ENCODE results near the gene BCLAF1. TPM values are rescaled to one million over a fixed set of nuclear protein-coding genes. Genes with fewer than 3 reads are reported as not detected.

The BCLAF1 gene
- total and polyA plus RNA-seq, 2 of the 8 experiments (the other 6 are each of a cell fraction or from before 2014, with no cell fraction given) = 30.5 to 230 TPM

- no peaks in the 10 kb centered on the region for H3K79me1 ChIP-seq (ENCODE audit: low read depth, low read length)
- no peak overlapping the region for H2BK12ac ChIP-seq (ENCODE audit: low read depth, low read length)
- DNase-seq (ENCODE audit: low read depth in 1 of 2, low spot score in 2 of 2) = no peak
- H2BK120ac ChIP-seq (replicated peaks; ENCODE audit: low read depth, low read length) = no peak overlapping the region
- H3K27me3 ChIP-seq (replicated peaks in 1 of 4; ENCODE audit: control insufficient read depth in 3 of 4, extremely low read depth in 1 of 4, insufficient read depth in 3 of 4, low read length in 3 of 4) = no peaks in the 10 kb centered on the region
- H2BK5ac ChIP-seq (ENCODE audit: low read depth, low read length) = no peak overlapping the region
- no peaks in the 10 kb centered on the region for H3K9me3 ChIP-seq (ENCODE audit: insufficient read depth in 2 of 2, low read depth in 1 of 2, low read length in 1 of 2)
- H3K4me2 ChIP-seq (ENCODE audit: insufficient read depth in 1 of 2, low read depth in 2 of 2, low read length in 2 of 2) = no peak overlapping the region
- no peaks in the 10 kb centered on the region for H3K36me3 ChIP-seq (ENCODE audit: control insufficient read depth in 2 of 4, insufficient read depth in 4 of 4, low read length in 3 of 4)
- no peak overlapping the region for H3K9ac ChIP-seq (replicated peaks in 1 of 4; ENCODE audit: extremely low read depth in 1 of 4, low read depth in 3 of 4, low read length in 3 of 4)
- H3K4me3 ChIP-seq (ENCODE audit: extremely low read depth in 1 of 4, insufficient read depth in 2 of 4, low read depth in 3 of 4, low read length in 4 of 4) = no peak overlapping the region
- TF ChIP-seq TBP (IDR thresholded peaks at IDR 0.05; ENCODE audit: low read depth, low read length) (no peak), HDAC2 (IDR thresholded peaks at IDR 0.05; ENCODE audit: borderline replicate concordance in 1 of 2, low read depth in 2 of 2, low read length in 2 of 2) (no peak), SIX5 (IDR thresholded peaks at IDR 0.05; ENCODE audit: low read depth, low read length) (no peak)
- H3K18ac ChIP-seq (ENCODE audit: extremely low read depth, low read length) = no peak overlapping the region
- CTCF ChIA-PET (ENCODE audit: partially characterized antibody) = no interaction called here
- no peak for FAIRE-seq
- no peak overlapping the region for H2AFZ ChIP-seq (ENCODE audit: low read length)
- no peak overlapping the region for H4K91ac ChIP-seq (replicated peaks; ENCODE audit: insufficient read length, low read length)
- H3K27ac ChIP-seq (ENCODE audit: low read depth, low read length) = no peak overlapping the region
- H3K4ac ChIP-seq (replicated peaks; ENCODE audit: insufficient read length, low read depth, low read length) = no peak overlapping the region
- H3K56ac ChIP-seq (replicated peaks; ENCODE audit: insufficient read length, low read depth, low read length) = no peak overlapping the region
- H2BK20ac ChIP-seq (ENCODE audit: low read length) = no peak overlapping the region
- H2AK5ac ChIP-seq (ENCODE audit: low read depth, low read length) = no peak overlapping the region
- POLR2A ChIA-PET (ENCODE audit: partially characterized antibody) = interaction anchor here (1.0 to 2.6 kb wide), 2 partner anchors 23 to 59 kb away, joined by 4 to 8 read pairs; partner anchors contain the start of gene BCLAF1
- no peaks in the 10 kb centered on the region for H4K20me1 ChIP-seq (replicated peaks in 1 of 2; ENCODE audit: control insufficient read depth in 1 of 2, insufficient read depth in 2 of 2, low read length in 2 of 2)
- no peaks in the 10 kb centered on the region for H3K23me2 ChIP-seq (ENCODE audit: low read depth, low read length)
- no peaks in the 10 kb centered on the region for H3K4me1 ChIP-seq (replicated peaks in 1 of 4; ENCODE audit: control insufficient read depth in 3 of 4, insufficient read depth in 4 of 4, low read length in 3 of 4)
- no peak overlapping the region for H4K5ac ChIP-seq (ENCODE audit: insufficient read length, low read depth, low read length)
- no peaks in the 10 kb centered on the region for H3K79me2 ChIP-seq (ENCODE audit: control insufficient read depth in 1 of 2, insufficient read depth in 2 of 2, low read length in 2 of 2)
- no peak overlapping the region for H4K8ac ChIP-seq (ENCODE audit: extremely low read depth, insufficient read depth, low read length)
- H2BK15ac ChIP-seq (ENCODE audit: low read length) = no peak overlapping the region
- H3K23ac ChIP-seq (ENCODE audit: insufficient read length) = no peak overlapping the region
- H3K14ac ChIP-seq (ENCODE audit: insufficient read length) = no peak overlapping the region
- WGBS, 2 experiments (ENCODE audit: extremely low coverage in 1 of 2, insufficient coverage in 1 of 2, insufficient read length in 1 of 2, insufficient replicate concordance in 2 of 2, low coverage in 1 of 2, low lambda C conversion rate in 2 of 2, missing lambda C conversion rate in 1 of 2) = 96% methylated on average over 3 of the region's 3 CpGs; no CpG with 5 or more reads in 1 of the 2 experiments
These were observed 23.3 kb upstream of the BCLAF1 start for GRCh38 chr6:136312975-136313374.

Data from H1 (cell line).